Kidney (tissue), 14 donors: ENCODE data around the gene DPYSL4. TPM values are rescaled to one million over a fixed set of nuclear protein-coding genes. Genes with fewer than 3 reads are reported as not detected.

ENCODE experiments used
- DNase-seq, 5 donors: peaks; one replicate each; pipeline ENCODE4 v3.0.0-alpha.2; 2013 to 2020
- FAIRE-seq: peaks from 2 replicates; lab custom pipeline; 2012; peaks lifted over from hg19 to GRCh38; lab: Jason Lieb, UNC
- H3K27ac ChIP-seq, 2 donors: one replicate each; pipeline ENCODE4 v1.7.0; 2013; ENCODE audit warnings: low read depth in 2 of 2, low read length in 2 of 2, inconsistent platforms in 1 of 2
- H3K27me3 ChIP-seq: one replicate; pipeline ENCODE4 v1.7.1; 2013; ENCODE audit warnings: low read length, inconsistent platforms; ENCODE audit not compliant: control insufficient read depth, insufficient read depth
- H3K36me3 ChIP-seq, 3 donors: one replicate each; pipeline versions ENCODE4 v1.7.0 to v1.7.1; 2013; ENCODE audit warnings: low read length in 3 of 3, control low read depth in 1 of 3, inconsistent platforms in 1 of 3; ENCODE audit not compliant: insufficient read depth in 3 of 3, control insufficient read depth in 2 of 3
- H3K4me1 ChIP-seq, 3 donors: one replicate each; pipeline versions ENCODE4 v1.7.0 to v1.7.1; 2013; ENCODE audit warnings: low read length in 3 of 3, inconsistent platforms in 1 of 3, low read depth in 1 of 3; ENCODE audit not compliant: control insufficient read depth in 2 of 3, insufficient read depth in 2 of 3
- H3K4me3 ChIP-seq, 3 donors: one replicate each; pipeline versions ENCODE4 v1.7.0 to v1.8.1; 2013; ENCODE audit warnings: low read length in 3 of 3, control low read depth in 1 of 3, inconsistent platforms in 1 of 3
- H3K9ac ChIP-seq, 3 donors: one replicate each; pipeline versions ENCODE4 v1.7.0 to v1.7.1; 2013; ENCODE audit warnings: low read length in 3 of 3, control low read depth in 1 of 3, inconsistent platforms in 1 of 3
- H3K9me3 ChIP-seq, 3 donors: one replicate each; pipeline versions ENCODE4 v1.7.0 to v1.7.1; 2013; ENCODE audit warnings: low read length in 3 of 3, control low read depth in 1 of 3, inconsistent platforms in 1 of 3; ENCODE audit not compliant: control insufficient read depth in 2 of 3, insufficient read depth in 1 of 3
- intact Hi-C: fragments of 100-400 bp; cut with DNase I; formaldehyde crosslinking; loops from one replicate; pipeline ENCODE4 v1.11.1; 2022
- polyA plus RNA-seq: library from polyadenylated mRNA; stranded (reverse); fragments of 350-450 nt; fragmentation: Illumina TruSeq; extraction: RNeasy Lipid Tissue Mini Kit (QIAGEN cat#74804); gene quantifications from one replicate; pipeline ENCODE4 v1.2.3, GENCODE V29; 2014; ENCODE audit warnings: low read depth, low replicate concordance; ENCODE audit not compliant: insufficient read depth
- total RNA-seq: library from RNA; stranded (reverse); fragmentation: NEBNext Ultra II Directional; extraction: Animal tissue kit (Norgen Biotek cat#: 25700); gene quantifications from one replicate; pipeline ENCODE4 v1.2.1, GENCODE V29; 2021
- TF ChIP-seq, protein P1 (sequence below): IDR thresholded peaks from 3 replicates; pipeline ENCODE4 v1.5.1; 2012; ENCODE audit warnings: mild to moderate bottlenecking, moderate library complexity, borderline replicate concordance; ENCODE audit not compliant: insufficient read depth; ENCODE audit errors: extremely low read depth
- donor health status: control.
- donor health status: control.
- donor health status: control.
- donor health status: control.
- donor health status: control.
- donor health status: DM: yes; HTN: yes; CAD: no.
- donor health status: Normal renal cell carcinoma (clear cell type).

The DPYSL4 gene
- total and polyA plus RNA-seq, 2 donors from 2014 or later = 0.60 TPM; not detected in 1

DNA sequence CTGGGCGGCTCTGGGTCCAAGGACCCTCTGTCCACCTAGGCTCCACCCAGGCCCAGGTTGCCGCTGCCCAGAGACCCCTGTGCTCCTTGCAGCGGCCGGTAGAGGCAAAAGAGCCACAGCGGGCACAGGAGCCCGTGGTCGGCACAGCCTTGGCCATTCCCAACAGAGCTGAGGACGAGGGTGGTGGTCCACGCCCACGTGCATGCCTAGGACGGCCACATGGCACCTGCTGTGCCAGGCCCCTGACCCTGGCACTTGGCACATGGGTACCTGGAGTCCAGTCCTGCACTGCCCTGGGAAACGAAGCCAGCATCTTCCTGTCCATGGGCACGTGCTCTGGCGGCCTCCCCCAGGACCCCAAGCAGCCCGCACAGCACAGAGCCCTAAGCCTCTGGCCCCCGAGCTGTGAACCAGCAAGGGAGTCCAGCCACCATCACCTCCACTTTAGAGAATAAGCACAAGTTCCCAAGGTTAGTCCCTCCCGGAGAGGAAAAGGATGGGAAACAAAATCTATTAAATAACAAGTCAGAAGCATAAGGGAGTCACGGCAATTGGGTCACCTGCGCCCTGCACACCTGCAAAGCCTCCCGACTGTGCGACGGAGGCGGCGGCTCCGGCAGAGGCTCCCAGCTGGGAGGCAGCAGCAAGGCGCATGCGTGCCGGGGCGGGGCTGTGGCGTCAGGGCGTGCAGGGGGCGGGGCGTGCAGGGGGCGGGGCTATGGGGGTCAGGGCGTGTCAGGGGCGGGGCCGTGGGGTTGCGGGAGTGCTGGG lies 61.9 kb downstream of the DPYSL4 start:
- H3K27ac ChIP-seq = no peak overlapping the region
- no peak overlapping the region for H3K9ac ChIP-seq
- H3K9me3 ChIP-seq = no peaks in the 10 kb centered on the region
- H3K4me1 ChIP-seq = no peaks in the 10 kb centered on the region
- FAIRE-seq (no peak), DNase-seq (peak in 1 of 5 donors; percentile 43)
- no peaks in the 10 kb centered on the region for H3K36me3 ChIP-seq
- intact Hi-C loops = no loop called here
- H3K27me3 ChIP-seq = no peaks in the 10 kb centered on the region
- peak overlapping the region in 1 of 3 donors; percentile 32 for H3K4me3 ChIP-seq
- TF ChIP-seq, protein P1, sequence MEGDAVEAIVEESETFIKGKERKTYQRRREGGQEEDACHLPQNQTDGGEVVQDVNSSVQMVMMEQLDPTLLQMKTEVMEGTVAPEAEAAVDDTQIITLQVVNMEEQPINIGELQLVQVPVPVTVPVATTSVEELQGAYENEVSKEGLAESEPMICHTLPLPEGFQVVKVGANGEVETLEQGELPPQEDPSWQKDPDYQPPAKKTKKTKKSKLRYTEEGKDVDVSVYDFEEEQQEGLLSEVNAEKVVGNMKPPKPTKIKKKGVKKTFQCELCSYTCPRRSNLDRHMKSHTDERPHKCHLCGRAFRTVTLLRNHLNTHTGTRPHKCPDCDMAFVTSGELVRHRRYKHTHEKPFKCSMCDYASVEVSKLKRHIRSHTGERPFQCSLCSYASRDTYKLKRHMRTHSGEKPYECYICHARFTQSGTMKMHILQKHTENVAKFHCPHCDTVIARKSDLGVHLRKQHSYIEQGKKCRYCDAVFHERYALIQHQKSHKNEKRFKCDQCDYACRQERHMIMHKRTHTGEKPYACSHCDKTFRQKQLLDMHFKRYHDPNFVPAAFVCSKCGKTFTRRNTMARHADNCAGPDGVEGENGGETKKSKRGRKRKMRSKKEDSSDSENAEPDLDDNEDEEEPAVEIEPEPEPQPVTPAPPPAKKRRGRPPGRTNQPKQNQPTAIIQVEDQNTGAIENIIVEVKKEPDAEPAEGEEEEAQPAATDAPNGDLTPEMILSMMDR = no peak

GRCh38 chr10:132249226-132249724 lies 62.5 kb downstream of the DPYSL4 start:
- Histone ChIP-seq H3K9me3 (no peaks in the 10 kb centered on the region), H3K4me3 (no peak overlapping the region), H3K36me3 (no peaks in the 10 kb centered on the region), H3K4me1 (no peaks in the 10 kb centered on the region), H3K27ac (no peak overlapping the region), H3K9ac (no peak overlapping the region), H3K27me3 (no peaks in the 10 kb centered on the region)
- TF ChIP-seq, protein P1 = no peak
- DNase-seq (no peak), FAIRE-seq (no peak)
- intact Hi-C loops = no loop called here

- no peaks in the 10 kb centered on the region for H3K9me3 ChIP-seq
- DNase-seq (no peak), FAIRE-seq (no peak)
- no peaks in the 10 kb centered on the region for H3K36me3 ChIP-seq
- no peak overlapping the region for H3K9ac ChIP-seq
- intact Hi-C loops = no loop called here
- TF ChIP-seq, protein P1 = no peak
- H3K27ac ChIP-seq = no peak overlapping the region
- H3K4me3 ChIP-seq = no peak overlapping the region
- H3K27me3 ChIP-seq = no peaks in the 10 kb centered on the region
- H3K4me1 ChIP-seq = no peaks in the 10 kb centered on the region
Observed at GRCh38 chr10:132249824-132250375, 63.2 kb downstream of the DPYSL4 start.
